ENCODE measurements around the gene RTN4RL1. TPM values are rescaled to one million over a fixed set of nuclear protein-coding genes. Genes with fewer than 3 reads are reported as not detected.

The RTN4RL1 gene
- total and polyA plus RNA-seq, 2 of the 13 experiments (the other 11 are each of a cell fraction or from before 2014, with no cell fraction given), result 0.01 TPM; not detected in 1

DNA sequence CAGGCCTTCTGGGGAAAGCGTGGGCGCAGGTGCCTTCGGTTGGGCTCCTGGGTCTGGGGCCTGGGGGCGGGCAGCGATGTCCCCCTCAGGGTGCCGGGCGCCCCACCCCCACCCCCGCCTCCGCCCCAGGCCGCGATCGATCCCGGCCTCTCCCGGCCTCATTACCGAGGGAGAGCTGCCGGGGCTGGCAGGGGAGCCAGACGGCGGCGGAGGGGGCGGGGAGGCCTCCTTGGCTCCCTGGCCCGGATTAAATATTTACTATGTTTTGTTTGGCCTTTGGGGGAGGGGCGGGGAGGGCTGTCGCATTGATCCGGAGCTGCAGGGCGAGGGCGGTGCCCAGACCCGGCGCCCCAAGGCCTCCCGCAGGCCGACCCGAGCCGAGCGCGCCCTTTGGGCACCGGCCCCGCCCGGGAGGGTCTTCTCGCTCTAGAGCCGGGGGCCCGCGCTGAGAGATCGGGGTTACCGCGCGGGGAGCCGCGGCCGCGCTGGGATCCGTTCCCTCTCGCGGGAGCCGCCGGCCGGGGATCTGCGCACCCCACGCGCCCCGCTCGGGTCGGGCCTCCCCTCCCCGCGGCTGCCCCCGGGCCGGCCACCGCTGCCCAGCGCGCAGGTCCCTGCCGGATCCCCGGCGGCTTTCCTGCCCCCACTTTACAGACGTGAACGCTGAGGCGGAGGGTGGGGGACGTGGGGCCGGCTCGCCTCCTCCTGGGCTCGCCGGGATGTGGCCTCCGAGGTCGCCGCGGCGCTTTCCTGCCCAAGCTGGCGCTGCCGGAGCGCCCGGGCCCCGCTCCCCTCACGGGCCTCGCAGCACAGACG, 27.0 kb downstream of the RTN4RL1 start (continued):
- TF ChIP-seq REPIN1 (CRISPR knock-in tag; IDR thresholded peaks at IDR 0.05; ENCODE audit: borderline replicate concordance, low read depth), result peak; percentile 36; the same call in 1 of the 2 replicates
- TF ChIP-seq HOXA9 (CRISPR knock-in tag; IDR thresholded peaks at IDR 0.05; ENCODE audit: borderline replicate concordance), result no peak
- TF ChIP-seq EEA1 (CRISPR knock-in tag; IDR thresholded peaks at IDR 0.05; ENCODE audit: borderline replicate concordance), result no peak
- TF ChIP-seq PAWR (CRISPR knock-in tag; IDR thresholded peaks at IDR 0.05; ENCODE audit: borderline replicate concordance), result no peak
- no peak for TF ChIP-seq GPN1 (CRISPR knock-in tag; IDR thresholded peaks at IDR 0.05; ENCODE audit: borderline replicate concordance)
- no peak for TF ChIP-seq ZNF713 (CRISPR knock-in tag; IDR thresholded peaks at IDR 0.05)
- no peak for TF ChIP-seq ZFP62 (CRISPR knock-in tag; IDR thresholded peaks at IDR 0.05)
- TF ChIP-seq, protein P1, sequence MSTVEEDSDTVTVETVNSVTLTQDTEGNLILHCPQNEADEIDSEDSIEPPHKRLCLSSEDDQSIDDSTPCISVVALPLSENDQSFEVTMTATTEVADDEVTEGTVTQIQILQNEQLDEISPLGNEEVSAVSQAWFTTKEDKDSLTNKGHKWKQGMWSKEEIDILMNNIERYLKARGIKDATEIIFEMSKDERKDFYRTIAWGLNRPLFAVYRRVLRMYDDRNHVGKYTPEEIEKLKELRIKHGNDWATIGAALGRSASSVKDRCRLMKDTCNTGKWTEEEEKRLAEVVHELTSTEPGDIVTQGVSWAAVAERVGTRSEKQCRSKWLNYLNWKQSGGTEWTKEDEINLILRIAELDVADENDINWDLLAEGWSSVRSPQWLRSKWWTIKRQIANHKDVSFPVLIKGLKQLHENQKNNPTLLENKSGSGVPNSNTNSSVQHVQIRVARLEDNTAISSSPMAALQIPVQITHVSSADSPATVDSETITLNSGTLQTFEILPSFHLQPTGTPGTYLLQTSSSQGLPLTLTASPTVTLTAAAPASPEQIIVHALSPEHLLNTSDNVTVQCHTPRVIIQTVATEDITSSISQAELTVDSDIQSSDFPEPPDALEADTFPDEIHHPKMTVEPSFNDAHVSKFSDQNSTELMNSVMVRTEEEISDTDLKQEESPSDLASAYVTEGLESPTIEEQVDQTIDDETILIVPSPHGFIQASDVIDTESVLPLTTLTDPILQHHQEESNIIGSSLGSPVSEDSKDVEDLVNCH (CRISPR knock-in tag; IDR thresholded peaks at IDR 0.05), result no peak
- TF ChIP-seq ZNF607 (CRISPR knock-in tag; IDR thresholded peaks at IDR 0.05; ENCODE audit: borderline replicate concordance), result no peak
- TF ChIP-seq ZNF737 (CRISPR knock-in tag; IDR thresholded peaks at IDR 0.05; ENCODE audit: borderline replicate concordance), result no peak
- no peak for TF ChIP-seq XRCC5 (optimal IDR thresholded peaks at IDR 0.05; ENCODE audit: low read length)
- no peak for TF ChIP-seq ZNF232 (CRISPR knock-in tag; IDR thresholded peaks at IDR 0.05; ENCODE audit: borderline replicate concordance)
- TF ChIP-seq HNF4G (IDR thresholded peaks at IDR 0.05; ENCODE audit: borderline replicate concordance, low read depth, low read length), result peak; percentile 57; the same call in 1 of the 2 replicates
- TF ChIP-seq HNF4G (CRISPR knock-in tag; IDR thresholded peaks at IDR 0.05; ENCODE audit: borderline replicate concordance, low read depth), result no peak
- TF ChIP-seq PHF8 (CRISPR knock-in tag; IDR thresholded peaks at IDR 0.05), result no peak; the same call in 1 of the 2 replicates
- no peak for TF ChIP-seq SMAD1 (CRISPR knock-in tag; IDR thresholded peaks at IDR 0.05; ENCODE audit: borderline replicate concordance, low read depth)
- TF ChIP-seq ZNF510 (CRISPR knock-in tag; IDR thresholded peaks at IDR 0.05; ENCODE audit: low read depth), result no peak
- no peak for TF ChIP-seq NFYC (CRISPR knock-in tag; IDR thresholded peaks at IDR 0.05)
- TF ChIP-seq SAP130 (CRISPR knock-in tag; IDR thresholded peaks at IDR 0.05; ENCODE audit: low read depth), result peak; percentile 48
- TF ChIP-seq, protein P2, sequence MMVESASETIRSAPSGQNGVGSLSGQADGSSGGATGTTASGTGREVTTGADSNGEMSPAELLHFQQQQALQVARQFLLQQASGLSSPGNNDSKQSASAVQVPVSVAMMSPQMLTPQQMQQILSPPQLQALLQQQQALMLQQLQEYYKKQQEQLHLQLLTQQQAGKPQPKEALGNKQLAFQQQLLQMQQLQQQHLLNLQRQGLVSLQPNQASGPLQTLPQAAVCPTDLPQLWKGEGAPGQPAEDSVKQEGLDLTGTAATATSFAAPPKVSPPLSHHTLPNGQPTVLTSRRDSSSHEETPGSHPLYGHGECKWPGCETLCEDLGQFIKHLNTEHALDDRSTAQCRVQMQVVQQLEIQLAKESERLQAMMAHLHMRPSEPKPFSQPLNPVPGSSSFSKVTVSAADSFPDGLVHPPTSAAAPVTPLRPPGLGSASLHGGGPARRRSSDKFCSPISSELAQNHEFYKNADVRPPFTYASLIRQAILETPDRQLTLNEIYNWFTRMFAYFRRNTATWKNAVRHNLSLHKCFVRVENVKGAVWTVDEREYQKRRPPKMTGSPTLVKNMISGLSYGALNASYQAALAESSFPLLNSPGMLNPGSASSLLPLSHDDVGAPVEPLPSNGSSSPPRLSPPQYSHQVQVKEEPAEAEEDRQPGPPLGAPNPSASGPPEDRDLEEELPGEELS (CRISPR knock-in tag; IDR thresholded peaks at IDR 0.05), result peak; percentile 78
- TF ChIP-seq FLYWCH1 (CRISPR knock-in tag; IDR thresholded peaks at IDR 0.05), result no peak
- TF ChIP-seq RBAK (CRISPR knock-in tag; IDR thresholded peaks at IDR 0.05), result no peak
- TF ChIP-seq KDM5B (CRISPR knock-in tag; IDR thresholded peaks at IDR 0.05; ENCODE audit: borderline replicate concordance), result no peak; the same call in 1 of the 2 replicates
- no peak for TF ChIP-seq ZFAT (CRISPR knock-in tag; conservative IDR thresholded peaks at IDR 0.05)
- TF ChIP-seq, protein P3, sequence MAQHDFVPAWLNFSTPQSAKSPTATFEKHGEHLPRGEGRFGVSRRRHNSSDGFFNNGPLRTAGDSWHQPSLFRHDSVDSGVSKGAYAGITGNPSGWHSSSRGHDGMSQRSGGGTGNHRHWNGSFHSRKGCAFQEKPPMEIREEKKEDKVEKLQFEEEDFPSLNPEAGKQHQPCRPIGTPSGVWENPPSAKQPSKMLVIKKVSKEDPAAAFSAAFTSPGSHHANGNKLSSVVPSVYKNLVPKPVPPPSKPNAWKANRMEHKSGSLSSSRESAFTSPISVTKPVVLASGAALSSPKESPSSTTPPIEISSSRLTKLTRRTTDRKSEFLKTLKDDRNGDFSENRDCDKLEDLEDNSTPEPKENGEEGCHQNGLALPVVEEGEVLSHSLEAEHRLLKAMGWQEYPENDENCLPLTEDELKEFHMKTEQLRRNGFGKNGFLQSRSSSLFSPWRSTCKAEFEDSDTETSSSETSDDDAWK (CRISPR knock-in tag; IDR thresholded peaks at IDR 0.05), result no peak
- TF ChIP-seq POGZ (CRISPR knock-in tag; IDR thresholded peaks at IDR 0.05), result no peak

Data from HepG2 (cell line).